SK-N-SH treated with all-trans-retinoic acid at 6 μM for 48 hours (cell line): Measurements from ENCODE around the gene TPST2.

Experiments used
- ATAC-seq: fragments of 200-7000 bp; cut with Tn5 transposase; 3 replicates; pipeline ENCODE4 v1.9.1; 2020; ENCODE audit warnings: mild to moderate bottlenecking, moderate library complexity
- ARNTL ChIP-seq: fragments of 450-650 bp; formaldehyde crosslinking; IDR thresholded peaks from 2 replicates; pipeline ENCODE4 v1.5.0; 2020; ENCODE audit warnings: low read depth, mild to moderate bottlenecking, moderate library complexity, borderline replicate concordance
- CSDC2 ChIP-seq: fragments of 250-450 bp; sonication (Bioruptor Pico); IDR thresholded peaks from 2 replicates; pipeline ENCODE4 v1.5.0; 2020; ENCODE audit warnings: mild to moderate bottlenecking, moderate library complexity
- ESRRG ChIP-seq: fragments of 250-450 bp; sonication (Bioruptor Pico); IDR thresholded peaks from 2 replicates; pipeline ENCODE4 v1.6.1; 2021; ENCODE audit warnings: mild to moderate bottlenecking
- GLIS3 ChIP-seq: fragments of 250-450 bp; sonication (Bioruptor Pico); IDR thresholded peaks from 2 replicates; pipeline ENCODE4 v1.5.0; 2020; ENCODE audit warnings: mild to moderate bottlenecking, moderate library complexity
- ISL1 ChIP-seq: fragments of 250-450 bp; sonication (Bioruptor Pico); IDR thresholded peaks from 2 replicates; pipeline ENCODE4 v2.1.2; 2022; ENCODE audit warnings: mild to moderate bottlenecking, moderate library complexity
- PATZ1 ChIP-seq: fragments of 250-450 bp; sonication (Bioruptor Pico); IDR thresholded peaks from 2 replicates; pipeline ENCODE4 v1.8.0; 2020; ENCODE audit warnings: mild to moderate bottlenecking, moderate library complexity, borderline replicate concordance
- PPARA ChIP-seq: fragments of 250-450 bp; sonication (Bioruptor Pico); IDR thresholded peaks from 2 replicates; pipeline ENCODE4 v1.5.0; 2020; ENCODE audit warnings: mild to moderate bottlenecking, borderline replicate concordance
- RARB ChIP-seq: fragments of 250-450 bp; sonication (Bioruptor Pico); IDR thresholded peaks from 2 replicates; pipeline ENCODE4 v1.8.0; 2021; ENCODE audit warnings: mild to moderate bottlenecking, moderate library complexity
- SNAI2 ChIP-seq: fragments of 250-450 bp; sonication (Bioruptor Pico); IDR thresholded peaks from 2 replicates; pipeline ENCODE4 v1.5.0; 2020; ENCODE audit warnings: mild to moderate bottlenecking, moderate library complexity
- TCF4 ChIP-seq: fragments of 250-450 bp; sonication (Bioruptor Pico); IDR thresholded peaks from 2 replicates; pipeline ENCODE4 v1.8.0; 2021; ENCODE audit warnings: mild to moderate bottlenecking, moderate library complexity, borderline replicate concordance
- TOX ChIP-seq: fragments of 250-450 bp; sonication (Bioruptor Pico); IDR thresholded peaks from 2 replicates; pipeline ENCODE4 v1.8.0; 2021; ENCODE audit warnings: mild to moderate bottlenecking, moderate library complexity, borderline replicate concordance
- TSHZ2 ChIP-seq: fragments of 250-450 bp; sonication (Bioruptor Pico); IDR thresholded peaks from 2 replicates; pipeline ENCODE4 v1.5.0; 2020; ENCODE audit warnings: mild to moderate bottlenecking, moderate library complexity
- ZFP3 ChIP-seq: fragments of 250-450 bp; sonication (Bioruptor Pico); IDR thresholded peaks from 2 replicates; pipeline ENCODE4 v1.5.0; 2020; ENCODE audit warnings: mild to moderate bottlenecking, moderate library complexity
- ZFP30 ChIP-seq: fragments of 450-650 bp; formaldehyde crosslinking; IDR thresholded peaks from 2 replicates; pipeline ENCODE4 v1.5.0; 2022; ENCODE audit warnings: mild to moderate bottlenecking, moderate library complexity
- ZNF565 ChIP-seq: fragments of 450-650 bp; formaldehyde crosslinking; conservative IDR thresholded peaks from 2 replicates; pipeline ENCODE4 v1.5.0; 2020; ENCODE audit warnings: low read depth, mild to moderate bottlenecking, moderate library complexity
- ZNF70 ChIP-seq: fragments of 450-650 bp; formaldehyde crosslinking; IDR thresholded peaks from 2 replicates; pipeline ENCODE4 v1.5.0; 2020; ENCODE audit warnings: mild to moderate bottlenecking, moderate library complexity
- ZNF8 ChIP-seq: fragments of 450-650 bp; formaldehyde crosslinking; IDR thresholded peaks from 2 replicates; pipeline ENCODE4 v1.5.0; 2020; ENCODE audit warnings: mild to moderate bottlenecking, moderate library complexity
- TF ChIP-seq, protein P1 (sequence below): fragments of 250-450 bp; sonication (Bioruptor Pico); IDR thresholded peaks from 2 replicates; pipeline ENCODE4 v1.5.1; 2021; ENCODE audit warnings: mild to moderate bottlenecking, moderate library complexity
- TF ChIP-seq, protein P2 (sequence below): fragments of 250-450 bp; sonication (Bioruptor Pico); IDR thresholded peaks from 2 replicates; pipeline ENCODE4 v1.8.0; 2021; ENCODE audit warnings: low read depth, mild to moderate bottlenecking, moderate library complexity, borderline replicate concordance

The TPST2 gene

DNA sequence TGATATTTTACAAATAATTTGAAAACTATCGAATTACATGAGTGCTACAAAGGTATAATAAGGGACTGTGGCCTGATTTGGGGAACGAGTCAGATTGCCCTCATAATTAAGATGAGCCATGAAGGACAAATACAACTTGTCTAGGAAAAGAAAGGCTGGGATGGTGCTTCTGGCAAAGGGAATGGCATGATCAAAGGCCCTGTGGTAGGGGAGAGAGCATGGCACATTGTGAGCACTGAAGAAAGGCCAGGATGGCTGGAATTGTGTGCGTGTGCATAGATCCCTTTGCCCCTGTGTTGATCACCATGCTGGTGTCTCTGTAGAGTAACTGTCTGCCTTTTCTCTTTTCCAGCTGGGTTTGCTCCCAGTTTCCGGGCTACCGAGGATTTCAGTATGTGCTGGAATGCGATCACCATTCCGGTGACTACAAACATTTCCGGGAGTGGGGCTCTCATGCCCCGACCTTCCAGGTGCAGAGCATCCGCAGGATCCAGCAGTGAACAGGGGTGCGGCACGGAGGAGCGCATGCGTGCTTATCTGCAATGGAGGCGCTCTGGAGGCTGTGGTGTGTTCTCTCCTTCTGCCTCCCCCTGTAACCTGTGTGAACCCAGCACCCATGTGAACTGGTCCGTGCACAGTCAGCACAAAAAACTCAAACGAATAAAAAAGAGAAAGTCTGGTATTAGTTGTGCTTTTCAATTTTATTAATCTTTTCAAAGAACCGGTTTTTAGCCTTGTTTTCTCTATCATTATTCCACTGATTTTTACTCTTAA lies 40.2 kb upstream of the TPST2 start:
- no peak for ATAC-seq
- TF ChIP-seq GLIS3 = no peak
- TF ChIP-seq, protein P1, sequence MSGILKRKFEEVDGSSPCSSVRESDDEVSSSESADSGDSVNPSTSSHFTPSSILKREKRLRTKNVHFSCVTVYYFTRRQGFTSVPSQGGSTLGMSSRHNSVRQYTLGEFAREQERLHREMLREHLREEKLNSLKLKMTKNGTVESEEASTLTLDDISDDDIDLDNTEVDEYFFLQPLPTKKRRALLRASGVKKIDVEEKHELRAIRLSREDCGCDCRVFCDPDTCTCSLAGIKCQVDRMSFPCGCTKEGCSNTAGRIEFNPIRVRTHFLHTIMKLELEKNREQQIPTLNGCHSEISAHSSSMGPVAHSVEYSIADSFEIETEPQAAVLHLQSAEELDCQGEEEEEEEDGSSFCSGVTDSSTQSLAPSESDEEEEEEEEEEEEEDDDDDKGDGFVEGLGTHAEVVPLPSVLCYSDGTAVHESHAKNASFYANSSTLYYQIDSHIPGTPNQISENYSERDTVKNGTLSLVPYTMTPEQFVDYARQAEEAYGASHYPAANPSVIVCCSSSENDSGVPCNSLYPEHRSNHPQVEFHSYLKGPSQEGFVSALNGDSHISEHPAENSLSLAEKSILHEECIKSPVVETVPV = no peak
- no peak for TF ChIP-seq ZNF8 (CRISPR knock-in tag)
- TF ChIP-seq ESRRG (CRISPR knock-in tag) = no peak
- no peak for TF ChIP-seq SNAI2 (CRISPR knock-in tag)
- no peak for TF ChIP-seq ARNTL (CRISPR knock-in tag)
- TF ChIP-seq, all 23 proteins: peak for 0

- TF ChIP-seq ZFP3 (CRISPR knock-in tag) (no peak), TOX (CRISPR knock-in tag) (no peak), TCF4 (CRISPR knock-in tag) (no peak), ZNF70 (CRISPR knock-in tag) (no peak), ESRRG (CRISPR knock-in tag) (no peak), ZFP30 (CRISPR knock-in tag) (no peak), SNAI2 (CRISPR knock-in tag) (no peak)
- TF ChIP-seq, protein P2, sequence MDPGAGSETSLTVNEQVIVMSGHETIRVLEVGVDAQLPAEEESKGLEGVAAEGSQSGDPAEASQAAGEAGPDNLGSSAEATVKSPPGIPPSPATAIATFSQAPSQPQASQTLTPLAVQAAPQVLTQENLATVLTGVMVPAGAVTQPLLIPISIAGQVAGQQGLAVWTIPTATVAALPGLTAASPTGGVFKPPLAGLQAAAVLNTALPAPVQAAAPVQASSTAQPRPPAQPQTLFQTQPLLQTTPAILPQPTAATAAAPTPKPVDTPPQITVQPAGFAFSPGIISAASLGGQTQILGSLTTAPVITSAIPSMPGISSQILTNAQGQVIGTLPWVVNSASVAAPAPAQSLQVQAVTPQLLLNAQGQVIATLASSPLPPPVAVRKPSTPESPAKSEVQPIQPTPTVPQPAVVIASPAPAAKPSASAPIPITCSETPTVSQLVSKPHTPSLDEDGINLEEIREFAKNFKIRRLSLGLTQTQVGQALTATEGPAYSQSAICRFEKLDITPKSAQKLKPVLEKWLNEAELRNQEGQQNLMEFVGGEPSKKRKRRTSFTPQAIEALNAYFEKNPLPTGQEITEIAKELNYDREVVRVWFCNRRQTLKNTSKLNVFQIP = no peak
- ATAC-seq = no peak
Measured at GRCh38 chr22:26624803-26625202, 34.9 kb upstream of the TPST2 start.

- ATAC-seq = no peak
- TF ChIP-seq ESRRG (CRISPR knock-in tag) (no peak), TOX (CRISPR knock-in tag) (no peak), ZFP3 (CRISPR knock-in tag) (no peak), GLIS3 (no peak), CSDC2 (CRISPR knock-in tag) (no peak), TSHZ2 (no peak), PATZ1 (CRISPR knock-in tag) (no peak), RARB (CRISPR knock-in tag) (no peak), ZNF70 (CRISPR knock-in tag) (no peak), PPARA (CRISPR knock-in tag) (no peak)
- TF ChIP-seq, protein P1 = no peak
Measured at GRCh38 chr22:26623984-26624383, 34.1 kb upstream of the TPST2 start.

DNA sequence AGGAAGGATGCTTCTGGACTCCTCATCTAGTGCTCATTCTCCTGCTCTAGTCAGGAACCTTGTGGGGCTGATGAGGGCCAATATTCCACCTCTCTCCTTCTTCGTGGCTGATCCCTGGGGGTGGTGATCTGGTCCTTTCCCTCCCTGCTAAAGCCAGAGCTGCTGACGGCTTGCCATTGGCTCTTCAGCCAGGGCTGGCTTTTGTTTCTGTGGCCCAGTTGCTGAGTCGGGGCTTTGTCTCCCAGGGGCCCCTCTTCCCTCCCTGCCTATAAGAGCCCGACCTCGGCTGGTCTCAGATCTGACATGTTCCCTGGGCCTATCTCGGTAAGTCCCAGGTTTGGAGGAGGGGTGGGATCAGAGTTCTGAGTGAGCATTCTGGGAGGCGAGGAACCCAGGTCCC lies 31.7 kb upstream of the TPST2 start, which contains the start of gene CRYBA4:
Gene CRYBA4, plus strand, starts transcription at position 301 of the 400 bp plus-strand sequence. CDS start 634 bp downstream, outside the sequence.
- no peak for ATAC-seq
- TF ChIP-seq TSHZ2 (no peak), PATZ1 (CRISPR knock-in tag) (no peak), TOX (CRISPR knock-in tag) (no peak), ZNF565 (CRISPR knock-in tag) (no peak), TCF4 (CRISPR knock-in tag) (no peak), ZFP3 (CRISPR knock-in tag) (no peak), ARNTL (CRISPR knock-in tag) (no peak), ZFP30 (CRISPR knock-in tag) (no peak), ISL1 (CRISPR knock-in tag) (no peak)
